ENCODE results near the gene CEP126. TPM values are rescaled to one million over a fixed set of nuclear protein-coding genes. Genes with fewer than 3 reads are reported as not detected.

CEP126 gene
- total and polyA plus RNA-seq, 2 of the 13 experiments (the other 11 are each of a cell fraction or from before 2014, with no cell fraction given): 1.4 to 1.7 TPM

DNA sequence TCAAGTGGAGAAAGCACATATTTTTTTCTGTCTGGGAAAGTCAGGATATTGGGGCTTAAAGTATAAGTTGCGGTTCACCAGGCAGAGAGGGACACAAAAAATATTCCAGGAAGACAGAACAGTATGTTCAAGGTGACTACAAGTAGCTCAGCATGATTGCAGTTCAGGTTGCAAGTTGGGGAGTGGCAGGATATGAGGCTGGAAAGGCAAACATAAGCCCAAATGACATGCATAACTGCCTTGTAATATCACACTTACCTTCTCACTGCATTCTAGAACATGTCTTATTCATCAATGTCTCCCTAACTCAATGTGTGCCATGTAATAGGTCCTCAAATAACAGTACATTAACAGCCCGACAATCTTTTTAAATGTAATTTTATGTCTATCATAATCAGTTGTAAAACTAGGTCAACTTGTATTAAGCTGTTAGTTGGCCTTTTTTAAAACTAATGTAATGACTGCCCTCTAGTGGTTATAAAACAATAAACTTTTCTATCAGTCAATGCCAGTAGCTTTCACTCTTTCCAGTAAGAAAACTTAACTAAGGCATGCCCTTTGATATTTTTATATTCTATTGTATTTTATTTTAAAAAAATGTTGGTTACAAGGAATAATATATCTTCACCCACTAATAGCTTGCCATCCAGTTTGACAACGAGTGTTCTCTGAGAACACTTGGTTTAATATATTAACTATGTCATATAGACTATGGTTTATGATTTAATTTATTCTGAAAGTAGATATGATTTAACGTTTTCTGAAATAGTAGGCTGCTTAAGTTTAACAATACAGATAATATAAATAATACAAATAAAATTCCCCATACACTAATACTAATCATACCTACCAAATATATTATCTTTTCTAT, 93.0 kb downstream of the CEP126 start:
- FAIRE-seq: peak; percentile 88
- TF ChIP-seq SP5 (CRISPR knock-in tag; IDR thresholded peaks at IDR 0.05; ENCODE audit: borderline replicate concordance, low read depth): peak; percentile 40; the same call in 1 of the 2 replicates
- peak; percentile 64; the same call in 1 of the 2 replicates for TF ChIP-seq ZBTB3 (CRISPR knock-in tag; IDR thresholded peaks at IDR 0.05; ENCODE audit: borderline replicate concordance, low read depth)
- TF ChIP-seq ZC3H4 (CRISPR knock-in tag; IDR thresholded peaks at IDR 0.05; ENCODE audit: borderline replicate concordance): no peak
- no peak for TF ChIP-seq FOXP1 (IDR thresholded peaks at IDR 0.05)
- no peak for TF ChIP-seq FOXP1 (CRISPR knock-in tag; IDR thresholded peaks at IDR 0.05)
- TF ChIP-seq ZNF768 (CRISPR knock-in tag; IDR thresholded peaks at IDR 0.05): no peak
- no peak for TF ChIP-seq SOX13 (IDR thresholded peaks at IDR 0.05)
- TF ChIP-seq SOX13 (CRISPR knock-in tag; conservative IDR thresholded peaks at IDR 0.05 in 1 of 2, IDR thresholded peaks at IDR 0.05 in 1 of 2): peak in 1 of 2 experiments; percentile 54; a peak in 1 of 4 replicates
- no peak for TF ChIP-seq ZFP36L2 (CRISPR knock-in tag; IDR thresholded peaks at IDR 0.05)
- TF ChIP-seq FOXA1 (IDR thresholded peaks at IDR 0.05): no peak
- peak; percentile 44; the same call in 1 of the 2 replicates for TF ChIP-seq FOXA1 (CRISPR knock-in tag; IDR thresholded peaks at IDR 0.05)
- TF ChIP-seq, protein P1, sequence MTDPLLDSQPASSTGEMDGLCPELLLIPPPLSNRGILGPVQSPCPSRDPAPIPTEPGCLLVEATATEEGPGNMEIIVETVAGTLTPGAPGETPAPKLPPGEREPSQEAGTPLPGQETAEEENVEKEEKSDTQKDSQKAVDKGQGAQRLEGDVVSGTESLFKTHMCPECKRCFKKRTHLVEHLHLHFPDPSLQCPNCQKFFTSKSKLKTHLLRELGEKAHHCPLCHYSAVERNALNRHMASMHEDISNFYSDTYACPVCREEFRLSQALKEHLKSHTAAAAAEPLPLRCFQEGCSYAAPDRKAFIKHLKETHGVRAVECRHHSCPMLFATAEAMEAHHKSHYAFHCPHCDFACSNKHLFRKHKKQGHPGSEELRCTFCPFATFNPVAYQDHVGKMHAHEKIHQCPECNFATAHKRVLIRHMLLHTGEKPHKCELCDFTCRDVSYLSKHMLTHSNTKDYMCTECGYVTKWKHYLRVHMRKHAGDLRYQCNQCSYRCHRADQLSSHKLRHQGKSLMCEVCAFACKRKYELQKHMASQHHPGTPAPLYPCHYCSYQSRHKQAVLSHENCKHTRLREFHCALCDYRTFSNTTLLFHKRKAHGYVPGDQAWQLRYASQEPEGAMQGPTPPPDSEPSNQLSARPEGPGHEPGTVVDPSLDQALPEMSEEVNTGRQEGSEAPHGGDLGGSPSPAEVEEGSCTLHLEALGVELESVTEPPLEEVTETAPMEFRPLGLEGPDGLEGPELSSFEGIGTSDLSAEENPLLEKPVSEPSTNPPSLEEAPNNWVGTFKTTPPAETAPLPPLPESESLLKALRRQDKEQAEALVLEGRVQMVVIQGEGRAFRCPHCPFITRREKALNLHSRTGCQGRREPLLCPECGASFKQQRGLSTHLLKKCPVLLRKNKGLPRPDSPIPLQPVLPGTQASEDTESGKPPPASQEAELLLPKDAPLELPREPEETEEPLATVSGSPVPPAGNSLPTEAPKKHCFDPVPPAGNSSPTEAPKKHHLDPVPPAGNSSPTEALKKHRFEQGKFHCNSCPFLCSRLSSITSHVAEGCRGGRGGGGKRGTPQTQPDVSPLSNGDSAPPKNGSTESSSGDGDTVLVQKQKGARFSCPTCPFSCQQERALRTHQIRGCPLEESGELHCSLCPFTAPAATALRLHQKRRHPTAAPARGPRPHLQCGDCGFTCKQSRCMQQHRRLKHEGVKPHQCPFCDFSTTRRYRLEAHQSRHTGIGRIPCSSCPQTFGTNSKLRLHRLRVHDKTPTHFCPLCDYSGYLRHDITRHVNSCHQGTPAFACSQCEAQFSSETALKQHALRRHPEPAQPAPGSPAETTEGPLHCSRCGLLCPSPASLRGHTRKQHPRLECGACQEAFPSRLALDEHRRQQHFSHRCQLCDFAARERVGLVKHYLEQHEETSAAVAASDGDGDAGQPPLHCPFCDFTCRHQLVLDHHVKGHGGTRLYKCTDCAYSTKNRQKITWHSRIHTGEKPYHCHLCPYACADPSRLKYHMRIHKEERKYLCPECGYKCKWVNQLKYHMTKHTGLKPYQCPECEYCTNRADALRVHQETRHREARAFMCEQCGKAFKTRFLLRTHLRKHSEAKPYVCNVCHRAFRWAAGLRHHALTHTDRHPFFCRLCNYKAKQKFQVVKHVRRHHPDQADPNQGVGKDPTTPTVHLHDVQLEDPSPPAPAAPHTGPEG (CRISPR knock-in tag; IDR thresholded peaks at IDR 0.05): no peak; the same call in 1 of the 2 replicates
- TF ChIP-seq, protein P2, sequence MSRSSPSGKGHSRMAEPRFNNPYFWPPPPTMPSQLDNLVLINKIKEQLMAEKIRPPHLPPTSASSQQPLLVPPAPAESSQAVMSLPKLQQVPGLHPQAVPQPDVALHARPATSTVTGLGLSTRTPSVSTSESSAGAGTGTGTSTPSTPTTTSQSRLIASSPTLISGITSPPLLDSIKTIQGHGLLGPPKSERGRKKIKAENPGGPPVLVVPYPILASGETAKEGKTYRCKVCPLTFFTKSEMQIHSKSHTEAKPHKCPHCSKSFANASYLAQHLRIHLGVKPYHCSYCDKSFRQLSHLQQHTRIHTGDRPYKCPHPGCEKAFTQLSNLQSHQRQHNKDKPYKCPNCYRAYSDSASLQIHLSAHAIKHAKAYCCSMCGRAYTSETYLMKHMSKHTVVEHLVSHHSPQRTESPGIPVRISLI (CRISPR knock-in tag; IDR thresholded peaks at IDR 0.05; ENCODE audit: borderline replicate concordance): 0 out of 2 replicates have a peak, but pooled peaks have one; percentile 52
- no peak for TF ChIP-seq ZFP37 (CRISPR knock-in tag; IDR thresholded peaks at IDR 0.05; ENCODE audit: borderline replicate concordance)
- TF ChIP-seq, protein P3, sequence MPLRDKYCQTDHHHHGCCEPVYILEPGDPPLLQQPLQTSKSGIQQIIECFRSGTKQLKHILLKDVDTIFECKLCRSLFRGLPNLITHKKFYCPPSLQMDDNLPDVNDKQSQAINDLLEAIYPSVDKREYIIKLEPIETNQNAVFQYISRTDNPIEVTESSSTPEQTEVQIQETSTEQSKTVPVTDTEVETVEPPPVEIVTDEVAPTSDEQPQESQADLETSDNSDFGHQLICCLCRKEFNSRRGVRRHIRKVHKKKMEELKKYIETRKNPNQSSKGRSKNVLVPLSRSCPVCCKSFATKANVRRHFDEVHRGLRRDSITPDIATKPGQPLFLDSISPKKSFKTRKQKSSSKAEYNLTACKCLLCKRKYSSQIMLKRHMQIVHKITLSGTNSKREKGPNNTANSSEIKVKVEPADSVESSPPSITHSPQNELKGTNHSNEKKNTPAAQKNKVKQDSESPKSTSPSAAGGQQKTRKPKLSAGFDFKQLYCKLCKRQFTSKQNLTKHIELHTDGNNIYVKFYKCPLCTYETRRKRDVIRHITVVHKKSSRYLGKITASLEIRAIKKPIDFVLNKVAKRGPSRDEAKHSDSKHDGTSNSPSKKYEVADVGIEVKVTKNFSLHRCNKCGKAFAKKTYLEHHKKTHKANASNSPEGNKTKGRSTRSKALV (CRISPR knock-in tag; IDR thresholded peaks at IDR 0.05): no peak

More for the DNA sequence above, 93.0 kb downstream of the CEP126 start:
- Histone ChIP-seq H3K27ac (ENCODE audit: extremely low read length, insufficient read depth, low read length) (peak overlapping the region; percentile 51), H3K79me2 (ENCODE audit: insufficient read depth, low read length) (no peaks in the 10 kb centered on the region), H4K20me1 (ENCODE audit: insufficient read depth, low read length) (no peaks in the 10 kb centered on the region), H3K4me2 (ENCODE audit: low read depth, low read length) (peak overlapping the region; percentile 47), H3K9ac (ENCODE audit: insufficient read depth, low read depth, low read length) (no peak overlapping the region), H2AFZ (ENCODE audit: low read length) (no peak overlapping the region), H3K4me3 (replicated peaks in 1 of 3; ENCODE audit: insufficient read depth in 1 of 3, low read depth in 2 of 3, low read length in 3 of 3) (no peak overlapping the region; a peak in 1 of 6 replicates), H3K4me1 (ENCODE audit: insufficient read depth, low read length) (peaks cover 35% of the 10 kb centered on the region), H3K27me3 (ENCODE audit: control insufficient read depth in 1 of 2, insufficient read depth in 2 of 2, low read length in 2 of 2) (no peaks in the 10 kb centered on the region), H3K36me3 (replicated peaks in 1 of 2; ENCODE audit: control insufficient read depth in 1 of 2, insufficient read depth in 2 of 2, low read length in 2 of 2) (no peaks in the 10 kb centered on the region), H3K9me3 (ENCODE audit: low read length) (no peaks in the 10 kb centered on the region)
- ChIA-PET POLR2A (interaction anchor here (1.0 to 2.4 kb wide), 8 partner anchors 13 to 147 kb away, joined by 3 to 12 read pairs (median 4); partner anchors contain the start of gene CEP126), CTCF (ENCODE audit: low intra/inter-chr PET ratio, low total read pairs) (interaction anchor here (0.7 to 3.1 kb wide), 5 partner anchors 78 to 155 kb away, joined by 3 to 42 read pairs (median 7); partner anchors contain the start of gene CEP126)
- DNase-seq (ENCODE audit: low spot score) (peak; percentile 88), ATAC-seq (peak; percentile 92)
- WGBS (ENCODE audit: low lambda C conversion rate): 2% methylated on average over 4 of the region's 4 CpGs
- intact Hi-C loops (cut with micrococcal nuclease; ENCODE audit: unreplicated experiment) (loop anchor here (1.0 to 5.0 kb wide), 8 partner anchors 14 to 248 kb away; partner anchors contain the start of genes CEP126 and YAP1), in situ Hi-C loops (cut with HindIII; ENCODE audit: extremely low pct_ligation_motif_present, low pct_unique_long_range_greater_than_20kb) (loop anchor here (10.0 to 25.0 kb wide), 2 partner anchors 83 to 571 kb away; no protein-coding TSS in a partner anchor)
- no TSS peak for BruUV-seq (replicated peaks)

Data from HepG2 (cell line).